Upper lobe of right lung (tissue), 1 donor: ENCODE data around the gene ZDHHC11. TPM values are rescaled to one million over a fixed set of nuclear protein-coding genes. Genes with fewer than 3 reads are reported as not detected.
A peak's percentile ranks its signal among the peaks of the same experiment; 100 is the strongest.
"Not testable (repeated sequence)": the region's sequence is repeated elsewhere in the genome, so short reads cannot be mapped to it uniquely, and the experiment has no call there.

Experiments used
- ATAC-seq: fragments of 200-7000 bp; cut with Tn5 transposase; one replicate; pipeline ENCODE4 v1.9.1; 2020; ENCODE audit warnings: mild to moderate bottlenecking, moderate library complexity
- DNase-seq: peaks from one replicate; pipeline ENCODE4 v3.0.0-alpha.2; 2020
- H3K27ac ChIP-seq: fragments of 200-600 bp; one replicate; pipeline ENCODE4 v1.8.0; 2022
- H3K27me3 ChIP-seq: fragments of 200-600 bp; one replicate; pipeline ENCODE4 v1.8.0; 2022; ENCODE audit warnings: mild to moderate bottlenecking
- H3K36me3 ChIP-seq: fragments of 200-600 bp; one replicate; pipeline ENCODE4 v1.8.0; 2022
- H3K4me1 ChIP-seq: fragments of 200-600 bp; one replicate; pipeline ENCODE4 v1.8.0; 2022
- H3K4me3 ChIP-seq: fragments of 200-600 bp; one replicate; pipeline ENCODE4 v1.8.0; 2022; ENCODE audit warnings: mild to moderate bottlenecking
- H3K9me3 ChIP-seq: fragments of 200-600 bp; one replicate; pipeline ENCODE4 v1.8.0; 2022
- intact Hi-C: fragments of 100-400 bp; cut with DNase I; formaldehyde crosslinking; loops from one replicate; pipeline ENCODE4 v1.11.0; 2022
- total RNA-seq: library from RNA; stranded (reverse); fragmentation: NEBNext Ultra II Directional; extraction: Animal tissue kit (Norgen Biotek cat#: 25700); gene quantifications from one replicate; pipeline ENCODE4 v1.2.1, GENCODE V29; 2021
- TF ChIP-seq, protein P1 (sequence below): fragments of 200-600 bp; IDR thresholded peaks from one replicate; pipeline ENCODE4 v1.8.0; 2022; ENCODE audit warnings: antibody characterized with exemption
- donor health status: DM: no; HTN: yes; CAD: no; lungs with severe emphysema.

ZDHHC11 gene
- total RNA-seq, 1 donor from 2014 or later, result 12.6 TPM

DNA sequence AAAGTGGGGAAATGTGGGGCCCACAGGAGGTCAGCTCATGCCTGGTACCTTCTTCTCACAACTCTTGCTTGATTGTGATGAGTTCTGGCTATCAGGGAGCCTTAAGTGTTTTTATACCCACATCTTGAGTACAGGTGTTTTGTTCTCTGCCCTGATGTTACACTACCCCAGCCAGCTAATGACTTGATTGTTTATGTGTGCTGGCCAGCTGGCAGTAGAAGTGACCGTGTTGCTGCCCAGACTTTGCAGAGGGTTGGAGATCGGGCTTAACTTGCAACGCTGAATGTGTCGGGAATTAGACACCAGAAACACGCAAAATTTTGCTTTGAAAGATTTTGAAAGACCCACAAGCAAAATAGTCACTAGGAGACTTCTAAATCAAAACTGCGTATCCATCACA, 49.3 kb downstream of the ZDHHC11 start:
- H3K27me3 ChIP-seq, result no peaks in the 10 kb centered on the region
- TF ChIP-seq, protein P1, sequence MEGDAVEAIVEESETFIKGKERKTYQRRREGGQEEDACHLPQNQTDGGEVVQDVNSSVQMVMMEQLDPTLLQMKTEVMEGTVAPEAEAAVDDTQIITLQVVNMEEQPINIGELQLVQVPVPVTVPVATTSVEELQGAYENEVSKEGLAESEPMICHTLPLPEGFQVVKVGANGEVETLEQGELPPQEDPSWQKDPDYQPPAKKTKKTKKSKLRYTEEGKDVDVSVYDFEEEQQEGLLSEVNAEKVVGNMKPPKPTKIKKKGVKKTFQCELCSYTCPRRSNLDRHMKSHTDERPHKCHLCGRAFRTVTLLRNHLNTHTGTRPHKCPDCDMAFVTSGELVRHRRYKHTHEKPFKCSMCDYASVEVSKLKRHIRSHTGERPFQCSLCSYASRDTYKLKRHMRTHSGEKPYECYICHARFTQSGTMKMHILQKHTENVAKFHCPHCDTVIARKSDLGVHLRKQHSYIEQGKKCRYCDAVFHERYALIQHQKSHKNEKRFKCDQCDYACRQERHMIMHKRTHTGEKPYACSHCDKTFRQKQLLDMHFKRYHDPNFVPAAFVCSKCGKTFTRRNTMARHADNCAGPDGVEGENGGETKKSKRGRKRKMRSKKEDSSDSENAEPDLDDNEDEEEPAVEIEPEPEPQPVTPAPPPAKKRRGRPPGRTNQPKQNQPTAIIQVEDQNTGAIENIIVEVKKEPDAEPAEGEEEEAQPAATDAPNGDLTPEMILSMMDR, result no peak
- DNase-seq (no peak), ATAC-seq (peak; percentile 29)
- no peaks in the 10 kb centered on the region for H3K9me3 ChIP-seq
- intact Hi-C loops, result no loop called here
- H3K27ac ChIP-seq, result no peak overlapping the region
- no peaks in the 10 kb centered on the region for H3K4me1 ChIP-seq
- H3K4me3 ChIP-seq, result no peak overlapping the region
- H3K36me3 ChIP-seq, result no peaks in the 10 kb centered on the region

DNA sequence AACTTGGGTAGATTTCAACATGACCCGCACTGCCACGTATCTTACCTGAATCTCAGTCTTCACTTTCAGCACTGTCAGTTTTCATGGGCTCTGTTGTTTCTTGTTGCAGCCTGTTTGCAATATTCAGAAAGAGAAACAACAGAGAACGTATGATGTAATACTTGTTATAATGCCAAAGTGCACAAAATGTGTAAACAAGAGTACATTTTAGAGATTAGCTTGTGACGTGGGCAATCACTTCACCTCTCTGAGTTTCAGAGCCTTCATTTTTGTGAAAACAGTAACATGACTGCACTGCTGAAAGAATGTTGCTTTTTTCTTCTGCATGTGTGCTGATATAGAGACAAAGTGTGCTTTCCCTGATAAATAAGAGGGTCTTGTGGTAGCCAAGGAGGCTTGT, 49.7 kb downstream of the ZDHHC11 start:
- H3K4me1 ChIP-seq, H3K27ac ChIP-seq, H3K27me3 ChIP-seq, H3K36me3 ChIP-seq, H3K4me3 ChIP-seq, intact Hi-C loops, DNase-seq, H3K9me3 ChIP-seq: not testable (repeated sequence)
- ATAC-seq, result peak; percentile 57

DNA sequence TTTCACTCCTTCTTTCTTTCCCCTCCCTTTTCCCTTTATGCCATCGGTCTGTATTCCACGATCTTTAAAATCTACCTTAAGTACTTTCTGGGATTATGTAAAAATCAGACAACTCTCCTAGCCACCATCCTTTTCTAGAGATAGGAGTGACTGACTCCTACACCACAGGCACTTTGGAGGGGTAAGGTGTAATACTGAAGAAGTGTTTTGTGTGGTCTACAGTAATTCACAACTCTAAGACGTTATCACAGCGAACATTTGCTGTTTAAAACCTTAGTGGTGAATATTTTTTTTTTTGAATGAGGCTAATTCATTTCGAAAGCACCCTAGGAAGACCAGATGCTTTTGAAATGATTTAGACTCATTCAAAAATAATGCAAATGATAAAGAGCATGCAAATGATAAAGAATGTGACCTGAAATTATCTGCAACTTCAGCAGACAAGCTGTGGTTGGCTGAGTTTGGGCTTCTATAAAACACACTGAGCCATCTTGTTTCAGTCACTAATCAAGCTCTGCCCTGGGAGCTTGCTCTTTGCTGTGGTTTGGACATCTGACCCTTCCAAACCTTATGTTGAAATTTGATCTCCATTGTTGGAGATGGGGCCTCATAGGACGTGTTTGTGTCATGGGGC, 52.2 kb downstream of the ZDHHC11 start:
- H3K36me3 ChIP-seq, result not testable (repeated sequence)

DNA sequence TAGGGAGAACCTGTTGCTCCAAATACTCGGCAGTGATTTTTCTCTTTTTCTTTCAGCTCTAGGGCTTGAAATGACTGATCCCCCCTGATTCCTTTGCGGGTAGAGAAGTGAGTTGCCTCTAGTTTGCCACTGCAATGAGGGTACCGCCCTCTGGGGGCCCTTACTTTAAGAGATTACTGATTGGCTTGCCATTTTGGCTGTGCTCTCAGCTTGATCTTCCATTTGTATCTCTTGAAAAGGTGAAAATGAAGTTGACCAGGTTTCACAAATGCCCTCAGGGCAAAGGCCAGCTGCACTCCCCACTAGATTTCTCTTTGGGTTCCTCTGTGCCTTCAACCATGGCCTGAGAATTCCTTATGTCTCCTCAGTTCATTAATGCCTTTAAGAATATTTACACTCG, 52.8 kb downstream of the ZDHHC11 start:
- intact Hi-C loops, H3K4me3 ChIP-seq, H3K27ac ChIP-seq, H3K4me1 ChIP-seq, H3K27me3 ChIP-seq, DNase-seq, ATAC-seq, H3K9me3 ChIP-seq, H3K36me3 ChIP-seq: not testable (repeated sequence)

More for the DNA sequence above, 52.2 kb downstream of the ZDHHC11 start:
- H3K27ac ChIP-seq, intact Hi-C loops, H3K27me3 ChIP-seq, H3K4me3 ChIP-seq, H3K4me1 ChIP-seq, DNase-seq, H3K9me3 ChIP-seq, ATAC-seq: not testable (repeated sequence)

DNA sequence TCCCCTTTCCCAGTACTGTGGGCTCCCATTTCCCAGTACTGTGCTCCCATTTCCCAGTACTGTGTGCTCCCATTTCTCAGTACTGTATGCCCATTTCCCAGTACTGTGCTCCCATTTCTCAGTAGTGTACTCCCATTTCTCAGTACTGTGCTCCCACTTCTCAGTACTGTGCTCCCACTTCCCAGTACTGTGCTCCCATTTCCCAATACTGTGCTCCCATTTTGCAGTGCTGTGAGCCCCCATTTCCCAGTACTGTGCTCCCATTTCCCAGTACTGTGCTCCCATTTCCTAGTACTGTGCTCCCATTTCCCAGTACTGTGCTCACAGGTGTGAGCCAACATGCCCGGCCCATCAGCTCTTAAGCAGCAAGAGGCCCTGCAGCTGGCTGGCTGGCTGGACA, 54.9 kb downstream of the ZDHHC11 start:
- H3K9me3 ChIP-seq, H3K36me3 ChIP-seq, H3K4me1 ChIP-seq, H3K27ac ChIP-seq, H3K4me3 ChIP-seq, H3K27me3 ChIP-seq, ATAC-seq, DNase-seq, intact Hi-C loops: not testable (repeated sequence)

DNA sequence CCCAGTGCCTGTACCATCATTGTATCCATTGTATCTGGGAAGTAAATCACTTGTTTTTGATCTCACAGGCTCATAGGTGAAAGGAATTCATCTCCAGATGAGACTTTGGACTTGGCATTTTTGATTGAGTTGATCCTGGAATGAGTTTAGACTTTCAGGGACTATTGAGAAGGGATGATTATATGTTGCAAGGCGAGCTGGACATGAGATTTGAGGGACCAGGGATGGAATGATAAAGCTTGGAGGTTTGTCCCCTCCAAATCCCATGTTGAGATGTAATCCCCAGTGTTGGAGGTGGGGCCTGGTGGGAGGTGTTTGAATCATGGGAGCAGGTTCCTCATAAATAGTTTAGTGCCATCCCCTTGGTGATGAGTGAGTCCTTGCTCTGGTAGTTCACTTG, 55.8 kb downstream of the ZDHHC11 start:
- H3K27me3 ChIP-seq, H3K4me3 ChIP-seq, DNase-seq, H3K27ac ChIP-seq, H3K4me1 ChIP-seq, ATAC-seq, H3K9me3 ChIP-seq, H3K36me3 ChIP-seq, intact Hi-C loops: not testable (repeated sequence)

DNA sequence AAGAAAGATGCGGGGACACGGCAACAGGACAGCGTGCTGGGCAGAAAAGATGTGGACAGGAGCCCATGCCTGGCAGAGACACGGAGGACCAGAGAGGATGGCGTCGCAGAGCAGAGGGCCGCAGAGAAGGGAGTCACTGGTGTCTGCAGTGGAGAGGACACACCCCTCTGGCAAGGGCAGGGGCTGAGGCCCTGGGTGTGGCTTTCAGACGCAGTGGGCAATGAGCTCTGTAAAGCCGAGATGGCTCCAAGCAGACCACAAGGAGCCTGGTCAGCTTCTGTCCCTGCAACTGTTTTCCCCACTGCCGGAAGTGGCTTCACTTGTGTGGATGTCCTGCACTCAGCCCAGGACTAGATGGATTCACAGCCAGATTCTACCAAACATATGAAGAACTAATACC, 62.1 kb downstream of the ZDHHC11 start:
- H3K27ac ChIP-seq, DNase-seq, ATAC-seq, H3K27me3 ChIP-seq, intact Hi-C loops, H3K4me3 ChIP-seq, H3K36me3 ChIP-seq, H3K4me1 ChIP-seq, H3K9me3 ChIP-seq: not testable (repeated sequence)

DNA sequence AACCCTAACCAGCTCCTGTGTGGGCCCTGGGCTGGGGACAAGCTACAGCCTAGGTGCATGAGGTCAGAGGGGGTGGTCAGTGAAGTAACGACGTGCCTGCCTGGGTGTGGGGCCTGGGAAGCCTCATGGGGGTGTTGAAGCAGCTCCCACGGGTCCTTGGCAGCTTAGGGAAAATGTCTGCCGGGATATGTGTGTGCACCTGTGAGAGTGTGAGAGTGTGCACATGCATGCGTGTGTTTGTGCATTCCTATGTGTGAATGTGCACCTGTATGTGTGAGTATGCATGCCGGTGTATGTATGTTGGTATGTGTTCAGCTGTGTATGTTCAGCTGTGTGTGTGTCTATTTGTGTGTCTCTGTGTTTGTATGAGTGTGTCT, 62.9 kb downstream of the ZDHHC11 start:
- H3K4me1 ChIP-seq, DNase-seq, ATAC-seq: not testable (repeated sequence)

DNA sequence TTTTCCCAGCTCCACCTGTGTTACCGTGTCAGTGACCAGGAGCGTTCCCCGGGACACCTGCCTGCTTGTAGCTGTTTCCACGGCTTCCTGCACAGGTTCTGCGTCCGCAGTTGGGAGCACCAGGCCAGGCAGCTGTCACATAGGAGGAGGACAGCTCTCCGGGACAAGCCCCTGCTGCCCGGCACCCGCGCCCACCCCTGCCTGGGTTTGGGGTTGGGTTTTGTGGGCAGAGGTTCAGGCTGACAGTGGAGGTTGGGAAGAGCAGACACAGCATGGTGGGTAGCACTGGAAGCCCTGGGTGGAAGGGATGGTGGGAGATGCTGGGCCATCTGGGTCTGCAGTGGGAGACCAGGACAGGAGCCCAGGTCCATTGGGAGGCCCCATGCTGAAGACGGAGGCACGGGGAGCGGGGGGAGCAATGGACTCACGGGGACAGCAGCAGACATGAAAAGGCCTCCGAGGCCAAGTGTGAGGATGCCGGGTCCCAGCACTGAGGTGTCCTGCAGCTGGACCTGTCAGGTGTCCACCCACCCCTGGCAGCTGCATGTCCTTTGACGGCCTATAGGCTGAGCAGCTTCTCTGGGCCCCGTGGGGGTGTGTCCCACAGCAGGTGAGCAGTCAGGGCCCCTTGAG, 63.4 kb downstream of the ZDHHC11 start:
- H3K27me3 ChIP-seq, DNase-seq, intact Hi-C loops, H3K4me3 ChIP-seq, H3K27ac ChIP-seq, H3K9me3 ChIP-seq, H3K36me3 ChIP-seq, H3K4me1 ChIP-seq, ATAC-seq: not testable (repeated sequence)

More for the DNA sequence above, 62.9 kb downstream of the ZDHHC11 start:
- H3K27ac ChIP-seq, H3K27me3 ChIP-seq, intact Hi-C loops, H3K4me3 ChIP-seq, H3K36me3 ChIP-seq, H3K9me3 ChIP-seq: not testable (repeated sequence)

DNA sequence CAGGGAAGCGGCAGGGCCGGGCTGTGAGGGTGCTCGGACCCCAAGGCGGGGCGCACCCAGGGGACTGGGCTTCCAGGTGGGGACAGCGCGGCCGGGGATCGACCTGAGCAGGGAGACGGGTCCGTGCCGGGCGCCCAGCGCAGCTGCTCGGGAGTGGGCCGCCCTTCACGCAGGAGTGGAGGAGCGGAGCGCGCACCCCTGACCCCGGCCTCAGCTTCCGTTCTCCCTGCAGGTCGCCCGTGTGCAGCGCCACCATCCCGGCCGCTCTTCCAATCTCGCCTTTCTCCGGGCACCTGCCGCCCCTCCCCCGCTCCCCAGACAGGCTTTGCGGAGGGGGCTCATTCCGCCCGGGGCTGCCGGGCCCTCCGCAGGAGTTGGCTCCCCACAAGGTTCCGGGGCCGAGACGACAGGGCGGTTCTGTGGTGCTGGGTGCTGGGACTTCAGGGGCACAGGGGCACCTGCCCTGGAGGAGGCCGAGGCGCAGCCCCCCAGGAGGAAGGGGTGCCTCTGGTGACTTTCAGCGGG, 65.5 kb downstream of the ZDHHC11 start:
- H3K4me3 ChIP-seq, result peak overlapping the region; percentile 61
- ATAC-seq, result peak; percentile 15
- H3K27ac ChIP-seq, result not testable (repeated sequence)

DNA sequence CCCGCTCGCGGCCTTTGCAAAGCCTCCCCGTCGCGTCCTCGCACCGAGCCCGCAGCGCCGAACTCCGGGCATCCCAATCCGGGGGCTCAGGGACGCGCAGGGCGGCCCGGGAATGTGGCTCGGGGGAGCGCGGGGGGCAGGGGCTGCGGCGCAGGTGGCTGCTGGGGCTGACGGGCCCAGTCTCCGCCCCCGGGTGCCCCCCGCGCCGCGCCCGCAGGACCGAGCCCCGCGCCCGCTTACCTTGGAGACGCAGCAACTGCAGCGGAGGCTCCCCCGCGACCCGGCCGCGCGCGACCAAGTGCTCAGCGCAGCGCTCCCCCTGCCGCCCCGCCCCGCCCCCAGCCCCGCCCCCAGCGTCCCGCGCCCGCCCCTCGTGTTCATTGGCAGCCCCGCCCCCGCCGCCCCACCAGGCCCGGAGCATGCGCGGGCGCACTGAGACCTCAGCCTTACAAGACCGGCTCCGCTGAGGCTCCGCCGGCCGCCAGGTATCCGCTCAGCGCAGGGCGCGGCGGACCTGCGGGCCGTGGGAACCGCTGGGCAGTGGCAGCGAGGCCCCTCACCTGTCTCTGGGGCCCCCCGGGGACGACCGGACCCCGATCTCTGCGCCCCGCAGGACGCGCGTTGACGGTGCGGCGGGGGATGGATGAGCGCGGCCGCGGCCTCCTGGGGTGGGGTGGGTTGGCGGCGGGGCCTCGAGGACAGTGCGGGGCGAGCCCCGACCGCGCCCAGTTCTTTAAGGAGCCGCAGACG, 66.2 kb downstream of the ZDHHC11 start, which contains the start of gene ZDHHC11B:
ZDHHC11B (minus strand) TSS at position 302 of the 750 bp plus-strand sequence. CDS start 17,810 bp downstream, outside the sequence.
- H3K9me3 ChIP-seq, intact Hi-C loops, H3K27ac ChIP-seq, H3K36me3 ChIP-seq, H3K27me3 ChIP-seq, H3K4me1 ChIP-seq: not testable (repeated sequence)
- DNase-seq, result peak; percentile 93
- peak within 1 kb of the TSS; percentile 61 for H3K4me3 ChIP-seq
- peak; percentile 86 for ATAC-seq

More for the DNA sequence above, 65.5 kb downstream of the ZDHHC11 start:
- intact Hi-C loops, H3K4me1 ChIP-seq, H3K9me3 ChIP-seq, H3K36me3 ChIP-seq, H3K27me3 ChIP-seq: not testable (repeated sequence)
- DNase-seq, result peak; percentile 68

DNA sequence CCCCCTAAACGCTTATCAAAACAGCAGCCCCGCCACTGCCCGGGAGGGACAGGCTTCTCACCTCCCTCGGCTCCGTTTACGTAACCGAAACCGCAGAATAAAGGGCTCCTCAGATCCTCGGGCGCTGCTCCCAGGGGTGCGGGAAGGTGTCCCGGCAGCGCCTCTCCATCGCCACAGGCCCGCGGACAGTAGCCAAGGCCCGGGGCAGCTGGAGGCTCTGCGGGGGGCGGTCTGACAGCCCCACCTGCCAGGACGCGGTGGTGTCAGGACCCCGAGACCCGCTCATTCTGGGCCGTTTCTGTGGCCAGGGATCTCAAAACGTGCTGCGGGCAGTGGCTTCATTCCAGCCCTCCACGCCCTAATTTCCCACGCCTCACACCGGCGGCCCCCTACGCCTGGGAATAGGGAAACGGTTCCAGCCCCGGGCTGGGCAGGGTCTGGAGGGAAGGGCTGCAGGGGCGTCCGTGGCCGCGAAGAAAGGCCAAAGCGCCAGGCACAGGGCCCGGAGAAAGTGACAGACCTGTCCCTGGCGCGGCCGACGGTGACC, 66.8 kb downstream of the ZDHHC11 start:
- H3K4me1 ChIP-seq, H3K27ac ChIP-seq, intact Hi-C loops, H3K36me3 ChIP-seq, H3K9me3 ChIP-seq, H3K27me3 ChIP-seq: not testable (repeated sequence)
- ATAC-seq (peak; percentile 28), DNase-seq (peak; percentile 70)
- peak overlapping the region; percentile 61 for H3K4me3 ChIP-seq
